NB4 (cell line): ENCODE data around the gene TUBD1.

Experiments
- CTCF ChIP-seq: IDR thresholded peaks from one replicate; pipeline ENCODE4 v1.5.1; 2012; ENCODE audit warnings: low read depth, low read length
- MYC ChIP-seq: IDR thresholded peaks from 2 replicates; pipeline ENCODE4 v1.6.1; 2011; ENCODE audit warnings: low read depth, low read length
- POLR2A ChIP-seq: IDR thresholded peaks from 2 replicates; pipeline ENCODE4 v1.6.1; 2011; ENCODE audit warnings: mild to moderate bottlenecking; ENCODE audit not compliant: insufficient read length; ENCODE audit errors: extremely low read depth
- TF ChIP-seq, protein P1 (sequence below): IDR thresholded peaks from 2 replicates; pipeline ENCODE4 v1.6.1; 2011; ENCODE audit warnings: low read depth, low read length

DNA sequence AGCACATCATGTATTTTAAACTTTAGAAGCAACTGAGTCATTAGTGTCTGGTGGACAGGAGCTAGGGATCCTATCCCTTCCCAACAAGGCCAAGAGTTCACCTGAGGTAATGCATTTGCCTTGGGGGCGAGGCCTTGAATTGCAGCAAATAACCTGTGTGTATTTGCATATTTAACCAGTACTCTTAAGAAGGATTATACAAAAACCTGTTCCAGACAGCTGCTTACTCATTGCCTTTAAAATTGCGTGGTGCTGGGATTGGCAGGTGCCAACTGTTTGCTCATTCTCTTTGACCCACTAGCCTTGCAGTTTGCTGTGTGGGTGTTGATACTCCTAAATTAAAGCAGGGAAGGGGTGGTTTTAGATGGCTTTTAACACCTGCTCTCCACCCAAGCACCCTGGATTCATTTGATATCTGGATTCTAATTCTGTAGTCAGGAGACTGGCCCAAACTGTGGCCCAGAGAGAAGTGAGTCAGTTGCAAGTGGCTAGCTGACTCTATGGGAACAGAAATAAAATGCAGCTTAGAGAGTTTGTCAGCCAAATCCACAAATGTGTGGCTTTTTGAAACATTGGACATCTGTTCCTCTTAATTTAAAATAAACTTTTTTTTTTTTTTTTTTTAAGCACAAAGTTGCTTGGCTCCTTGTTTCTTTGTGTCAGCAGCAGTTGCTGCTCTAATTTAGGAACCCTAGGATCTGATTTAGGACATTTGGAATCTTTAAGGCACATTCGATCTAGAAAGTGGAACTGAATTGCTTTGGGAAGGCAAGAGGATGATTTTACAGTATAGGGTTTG, 46.9 kb downstream of the TUBD1 start:
- no peak for TF ChIP-seq POLR2A
- no peak for TF ChIP-seq CTCF
- TF ChIP-seq, protein P1, sequence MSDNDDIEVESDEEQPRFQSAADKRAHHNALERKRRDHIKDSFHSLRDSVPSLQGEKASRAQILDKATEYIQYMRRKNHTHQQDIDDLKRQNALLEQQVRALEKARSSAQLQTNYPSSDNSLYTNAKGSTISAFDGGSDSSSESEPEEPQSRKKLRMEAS = no peak
- TF ChIP-seq MYC = no peak
